ENCODE measurements around the gene BTN1A1. TPM values are rescaled to one million over a fixed set of nuclear protein-coding genes. Genes with fewer than 3 reads are reported as not detected.

The BTN1A1 gene
- total RNA-seq, 1 donor from 2014 or later: 0.36 TPM

DNA sequence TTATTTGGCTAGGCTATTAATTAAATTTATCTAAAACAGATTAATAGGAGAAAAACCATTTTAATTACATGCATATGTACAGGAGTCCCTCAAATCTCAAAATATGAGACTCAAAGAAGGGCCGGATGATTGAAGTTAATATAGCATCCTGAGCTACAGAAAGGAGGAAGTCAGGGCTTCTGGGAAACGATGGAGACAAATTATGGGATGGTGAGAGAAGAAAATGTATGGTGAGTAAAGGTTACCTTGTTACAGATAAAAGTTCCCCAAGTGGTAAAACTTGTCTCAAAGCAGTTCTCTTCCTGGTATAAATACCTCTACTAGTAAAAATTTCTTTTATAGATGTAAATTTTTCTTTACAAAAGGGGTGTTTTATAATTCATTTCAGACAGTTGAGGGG is 15.9 kb upstream of the BTN1A1 start:
- TF ChIP-seq, protein P1, sequence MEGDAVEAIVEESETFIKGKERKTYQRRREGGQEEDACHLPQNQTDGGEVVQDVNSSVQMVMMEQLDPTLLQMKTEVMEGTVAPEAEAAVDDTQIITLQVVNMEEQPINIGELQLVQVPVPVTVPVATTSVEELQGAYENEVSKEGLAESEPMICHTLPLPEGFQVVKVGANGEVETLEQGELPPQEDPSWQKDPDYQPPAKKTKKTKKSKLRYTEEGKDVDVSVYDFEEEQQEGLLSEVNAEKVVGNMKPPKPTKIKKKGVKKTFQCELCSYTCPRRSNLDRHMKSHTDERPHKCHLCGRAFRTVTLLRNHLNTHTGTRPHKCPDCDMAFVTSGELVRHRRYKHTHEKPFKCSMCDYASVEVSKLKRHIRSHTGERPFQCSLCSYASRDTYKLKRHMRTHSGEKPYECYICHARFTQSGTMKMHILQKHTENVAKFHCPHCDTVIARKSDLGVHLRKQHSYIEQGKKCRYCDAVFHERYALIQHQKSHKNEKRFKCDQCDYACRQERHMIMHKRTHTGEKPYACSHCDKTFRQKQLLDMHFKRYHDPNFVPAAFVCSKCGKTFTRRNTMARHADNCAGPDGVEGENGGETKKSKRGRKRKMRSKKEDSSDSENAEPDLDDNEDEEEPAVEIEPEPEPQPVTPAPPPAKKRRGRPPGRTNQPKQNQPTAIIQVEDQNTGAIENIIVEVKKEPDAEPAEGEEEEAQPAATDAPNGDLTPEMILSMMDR (conservative IDR thresholded peaks at IDR 0.05): no peak
- no peak overlapping the region for H3K4me3 Mint-ChIP-seq
- H3K4me1 Mint-ChIP-seq (ENCODE audit: unreplicated experiment): no peaks in the 10 kb centered on the region
- no peak for DNase-seq (ENCODE audit: extremely low spot score, unreplicated experiment)
- no peak overlapping the region for H3K27ac Mint-ChIP-seq
- H3K27me3 Mint-ChIP-seq: no peaks in the 10 kb centered on the region
- no peaks in the 10 kb centered on the region for H3K9me3 Mint-ChIP-seq
- no peaks in the 10 kb centered on the region for H3K36me3 Mint-ChIP-seq

DNA sequence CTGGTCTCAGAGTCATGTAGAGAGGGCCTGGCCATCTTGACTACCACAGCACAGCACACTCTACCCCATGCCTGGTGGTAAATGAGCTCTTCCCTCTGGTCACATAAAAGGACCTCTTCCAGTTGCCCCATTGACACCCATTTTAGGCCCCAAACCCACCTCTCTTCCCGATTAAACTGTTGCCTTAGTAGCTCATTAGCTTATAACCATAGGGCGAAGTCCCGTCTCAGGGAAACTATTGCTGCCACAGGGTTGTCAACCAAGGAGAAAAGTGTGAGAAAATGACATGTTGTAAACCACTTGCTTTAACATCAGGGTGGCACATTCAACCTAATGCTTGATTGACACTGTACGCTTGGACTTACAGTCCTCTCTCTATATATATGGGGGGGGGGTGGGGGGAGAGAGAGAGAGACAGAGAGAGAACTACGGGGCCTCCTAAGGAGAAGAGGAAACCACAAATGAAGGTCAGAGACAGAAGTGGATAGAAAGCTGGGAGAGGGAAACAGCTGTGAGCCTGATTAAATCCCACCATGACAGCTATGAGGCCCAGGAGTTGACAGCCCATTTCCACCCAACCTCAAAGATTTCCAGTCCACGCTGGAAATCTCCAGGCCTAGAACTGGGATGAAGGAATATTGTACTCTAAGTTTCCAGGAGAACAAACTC is 14.9 kb upstream of the BTN1A1 start:
- Mint-ChIP-seq H3K4me3 (no peak overlapping the region), H3K36me3 (no peaks in the 10 kb centered on the region), H3K27ac (no peak overlapping the region), H3K9me3 (no peaks in the 10 kb centered on the region), H3K27me3 (no peaks in the 10 kb centered on the region), H3K4me1 (ENCODE audit: unreplicated experiment) (no peaks in the 10 kb centered on the region)
- DNase-seq (ENCODE audit: extremely low spot score, unreplicated experiment): no peak
- TF ChIP-seq, protein P1 (conservative IDR thresholded peaks at IDR 0.05): no peak

DNA sequence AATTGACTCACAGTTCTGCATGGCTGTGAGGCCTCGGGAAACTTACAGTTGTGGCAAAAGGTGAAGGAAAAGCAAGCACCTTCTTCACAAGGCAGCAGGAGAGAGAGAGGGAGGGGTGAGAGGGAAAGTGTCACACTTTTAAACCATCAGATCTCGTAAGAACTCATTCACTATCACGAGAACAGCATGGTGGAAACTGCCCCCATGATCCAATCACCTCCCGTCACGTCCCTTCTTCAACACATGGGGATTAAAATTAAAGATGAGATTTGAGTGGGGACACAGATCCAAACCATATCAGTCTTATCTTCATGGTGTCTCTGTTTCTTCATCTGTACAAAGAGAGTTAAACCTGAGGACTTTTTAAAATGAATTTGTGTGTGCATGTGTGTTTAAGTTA is 13.7 kb upstream of the BTN1A1 start:
- no peak overlapping the region for H3K4me3 Mint-ChIP-seq
- H3K36me3 Mint-ChIP-seq: no peaks in the 10 kb centered on the region
- no peaks in the 10 kb centered on the region for H3K27me3 Mint-ChIP-seq
- H3K27ac Mint-ChIP-seq: no peak overlapping the region
- DNase-seq (ENCODE audit: extremely low spot score, unreplicated experiment): no peak
- H3K9me3 Mint-ChIP-seq: no peaks in the 10 kb centered on the region
- TF ChIP-seq, protein P1 (conservative IDR thresholded peaks at IDR 0.05): no peak
- H3K4me1 Mint-ChIP-seq (ENCODE audit: unreplicated experiment): no peaks in the 10 kb centered on the region

DNA sequence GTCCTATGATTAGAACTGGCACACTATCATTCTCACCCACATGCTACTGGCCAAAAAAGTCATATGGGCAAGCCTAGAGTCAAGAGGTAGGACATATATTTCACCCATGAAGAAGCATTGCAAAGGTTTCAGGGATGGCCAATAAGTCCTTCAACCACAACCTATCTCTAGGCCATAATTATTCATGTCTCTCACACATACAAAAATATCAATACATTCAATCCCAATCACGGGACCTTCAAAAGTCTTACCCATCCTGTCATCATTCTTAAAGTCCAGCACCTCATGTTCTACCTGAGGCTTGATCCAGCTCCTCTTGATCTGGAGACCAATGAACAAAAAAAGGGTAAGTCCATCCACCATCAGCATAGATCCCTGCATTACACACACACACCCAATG is 12.6 kb upstream of the BTN1A1 start:
- no peak overlapping the region for H3K27ac Mint-ChIP-seq
- TF ChIP-seq, protein P1 (conservative IDR thresholded peaks at IDR 0.05): no peak
- no peak overlapping the region for H3K4me3 Mint-ChIP-seq
- H3K4me1 Mint-ChIP-seq (ENCODE audit: unreplicated experiment): no peaks in the 10 kb centered on the region
- no peaks in the 10 kb centered on the region for H3K27me3 Mint-ChIP-seq
- DNase-seq (ENCODE audit: extremely low spot score, unreplicated experiment): no peak
- H3K36me3 Mint-ChIP-seq: no peaks in the 10 kb centered on the region
- H3K9me3 Mint-ChIP-seq: no peaks in the 10 kb centered on the region

DNA sequence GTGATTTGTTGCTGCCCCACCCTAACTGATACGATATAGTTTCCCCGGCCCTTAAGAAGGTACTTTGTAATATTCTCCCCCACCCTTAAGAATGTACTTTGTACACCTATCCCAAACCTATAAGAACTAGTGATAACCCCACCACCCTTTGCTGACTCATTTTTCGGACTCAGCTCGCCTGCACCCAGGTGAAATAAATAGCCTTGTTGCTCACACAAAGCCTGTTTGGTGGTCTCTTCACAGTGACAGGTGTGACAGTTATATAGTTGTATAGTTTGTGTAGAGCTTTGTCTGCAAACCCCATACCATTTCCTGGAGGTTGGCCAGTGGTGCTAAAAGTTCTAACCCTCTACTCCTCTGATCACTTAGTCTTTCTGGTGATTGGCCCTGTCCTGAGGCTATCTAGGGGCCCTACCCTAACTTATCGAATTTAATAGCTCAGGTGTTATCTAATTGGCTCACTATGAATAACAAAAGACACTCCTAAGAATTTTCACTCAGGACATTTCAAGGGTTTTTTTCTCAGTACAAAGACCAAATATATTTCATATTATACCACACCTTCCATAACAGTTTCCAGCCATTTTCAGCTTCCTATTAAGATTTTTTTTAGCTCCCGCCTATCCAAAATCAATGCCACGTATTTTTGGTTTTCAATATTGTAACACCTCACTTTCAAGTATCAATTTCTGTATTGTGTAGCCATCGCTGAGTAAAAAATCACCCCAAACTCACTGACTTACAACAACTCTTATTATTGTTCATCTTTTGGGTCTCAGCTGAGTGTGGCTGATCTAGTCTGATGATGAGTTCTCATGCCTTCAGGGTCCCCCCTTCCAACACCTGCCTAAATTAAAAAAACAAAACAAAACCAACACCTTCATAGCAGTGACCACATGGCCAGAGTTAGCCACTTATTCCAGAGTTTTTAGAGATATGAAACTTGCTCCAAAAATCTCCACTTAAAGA is 9.8 kb upstream of the BTN1A1 start:
- Mint-ChIP-seq H3K27me3 (peaks cover 4% of the 10 kb centered on the region), H3K4me1 (ENCODE audit: unreplicated experiment) (no peaks in the 10 kb centered on the region), H3K27ac (peak overlapping the region; percentile 59), H3K36me3 (no peaks in the 10 kb centered on the region), H3K9me3 (no peaks in the 10 kb centered on the region), H3K4me3 (peak overlapping the region; percentile 9)
- TF ChIP-seq, protein P1 (conservative IDR thresholded peaks at IDR 0.05): no peak
- no peak for DNase-seq (ENCODE audit: extremely low spot score, unreplicated experiment)
